Measurements from ENCODE around the gene RCSD1. TPM values are rescaled to one million over a fixed set of nuclear protein-coding genes. Genes with fewer than 3 reads are reported as not detected.

Gene RCSD1
- total RNA-seq, 2 donors from 2014 or later, result 4.7 to 5.6 TPM

GRCh38 chr1:167671727-167672511 is 41.9 kb downstream of the RCSD1 start:
- no peak overlapping the region for H3K4me3 ChIP-seq
- H3K27me3 ChIP-seq, result no peaks in the 10 kb centered on the region
- WGBS, 2 donors, result 52 to 58% methylated on average over 5 of the region's 5 CpGs
- ATAC-seq, result no peak
- H3K36me3 ChIP-seq (replicated peaks in 1 of 2; ENCODE audit: insufficient read depth in 1 of 2, low read depth in 2 of 2), result no peaks in the 10 kb centered on the region
- DNase-seq, result no peak
- no peak overlapping the region for H3K27ac ChIP-seq
- TF ChIP-seq POLR2A (IDR thresholded peaks at IDR 0.05), result no peak
- TF ChIP-seq, protein P1, sequence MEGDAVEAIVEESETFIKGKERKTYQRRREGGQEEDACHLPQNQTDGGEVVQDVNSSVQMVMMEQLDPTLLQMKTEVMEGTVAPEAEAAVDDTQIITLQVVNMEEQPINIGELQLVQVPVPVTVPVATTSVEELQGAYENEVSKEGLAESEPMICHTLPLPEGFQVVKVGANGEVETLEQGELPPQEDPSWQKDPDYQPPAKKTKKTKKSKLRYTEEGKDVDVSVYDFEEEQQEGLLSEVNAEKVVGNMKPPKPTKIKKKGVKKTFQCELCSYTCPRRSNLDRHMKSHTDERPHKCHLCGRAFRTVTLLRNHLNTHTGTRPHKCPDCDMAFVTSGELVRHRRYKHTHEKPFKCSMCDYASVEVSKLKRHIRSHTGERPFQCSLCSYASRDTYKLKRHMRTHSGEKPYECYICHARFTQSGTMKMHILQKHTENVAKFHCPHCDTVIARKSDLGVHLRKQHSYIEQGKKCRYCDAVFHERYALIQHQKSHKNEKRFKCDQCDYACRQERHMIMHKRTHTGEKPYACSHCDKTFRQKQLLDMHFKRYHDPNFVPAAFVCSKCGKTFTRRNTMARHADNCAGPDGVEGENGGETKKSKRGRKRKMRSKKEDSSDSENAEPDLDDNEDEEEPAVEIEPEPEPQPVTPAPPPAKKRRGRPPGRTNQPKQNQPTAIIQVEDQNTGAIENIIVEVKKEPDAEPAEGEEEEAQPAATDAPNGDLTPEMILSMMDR (IDR thresholded peaks at IDR 0.05), result no peak
- no peaks in the 10 kb centered on the region for H3K9me3 ChIP-seq
- intact Hi-C loops (cut with DNase I), result no loop called here
- H3K4me1 ChIP-seq, result no peaks in the 10 kb centered on the region

GRCh38 chr1:167672831-167673230 is 42.8 kb downstream of the RCSD1 start:
- Histone ChIP-seq H3K27ac (no peak overlapping the region), H3K4me1 (no peaks in the 10 kb centered on the region), H3K9me3 (no peaks in the 10 kb centered on the region), H3K4me3 (no peak overlapping the region), H3K36me3 (replicated peaks in 1 of 2; ENCODE audit: insufficient read depth in 1 of 2, low read depth in 2 of 2) (no peaks in the 10 kb centered on the region), H3K27me3 (no peaks in the 10 kb centered on the region)
- TF ChIP-seq, protein P1 (IDR thresholded peaks at IDR 0.05), result no peak
- TF ChIP-seq POLR2A (IDR thresholded peaks at IDR 0.05), result no peak
- DNase-seq (no peak), ATAC-seq (no peak)
- 81 to 82% methylated on average over 4 of the region's 4 CpGs for WGBS, 2 donors
- intact Hi-C loops (cut with DNase I), result no loop called here

GRCh38 chr1:167673265-167673664 is 43.2 kb downstream of the RCSD1 start:
- ATAC-seq (no peak), DNase-seq (no peak)
- Histone ChIP-seq H3K4me1 (no peaks in the 10 kb centered on the region), H3K4me3 (no peak overlapping the region), H3K9me3 (no peaks in the 10 kb centered on the region), H3K36me3 (replicated peaks in 1 of 2; ENCODE audit: insufficient read depth in 1 of 2, low read depth in 2 of 2) (no peaks in the 10 kb centered on the region), H3K27ac (no peak overlapping the region), H3K27me3 (no peaks in the 10 kb centered on the region)
- WGBS, 2 donors, result 84 to 92% methylated on average over 4 of the region's 4 CpGs
- intact Hi-C loops (cut with DNase I), result no loop called here
- TF ChIP-seq POLR2A (IDR thresholded peaks at IDR 0.05), result no peak
- TF ChIP-seq, protein P1 (IDR thresholded peaks at IDR 0.05), result no peak

GRCh38 chr1:167674156-167674555 is 44.1 kb downstream of the RCSD1 start:
- Histone ChIP-seq H3K36me3 (replicated peaks in 1 of 2; ENCODE audit: insufficient read depth in 1 of 2, low read depth in 2 of 2) (no peaks in the 10 kb centered on the region), H3K27ac (no peak overlapping the region), H3K4me3 (no peak overlapping the region), H3K9me3 (no peaks in the 10 kb centered on the region), H3K4me1 (no peaks in the 10 kb centered on the region), H3K27me3 (no peaks in the 10 kb centered on the region)
- 60 to 73% methylated on average over 2 of the region's 2 CpGs for WGBS, 2 donors
- ATAC-seq (no peak), DNase-seq (no peak)
- intact Hi-C loops (cut with DNase I), result no loop called here
- TF ChIP-seq POLR2A (IDR thresholded peaks at IDR 0.05), result no peak
- TF ChIP-seq, protein P1 (IDR thresholded peaks at IDR 0.05), result no peak

- DNase-seq, result no peak
- H3K9me3 ChIP-seq, result no peaks in the 10 kb centered on the region
- H3K27me3 ChIP-seq, result no peaks in the 10 kb centered on the region
- no peak for ATAC-seq
- intact Hi-C loops (cut with DNase I), result no loop called here
- 75 to 86% methylated on average over 5 of the region's 5 CpGs for WGBS, 2 donors
- H3K27ac ChIP-seq, result no peak overlapping the region
- no peak overlapping the region for H3K4me3 ChIP-seq
- no peaks in the 10 kb centered on the region for H3K4me1 ChIP-seq
- TF ChIP-seq POLR2A (IDR thresholded peaks at IDR 0.05), result no peak
- TF ChIP-seq, protein P1 (IDR thresholded peaks at IDR 0.05), result no peak
- H3K36me3 ChIP-seq (replicated peaks in 1 of 2; ENCODE audit: insufficient read depth in 1 of 2, low read depth in 2 of 2), result no peaks in the 10 kb centered on the region
These were observed 45.4 kb downstream of the RCSD1 start for GRCh38 chr1:167675440-167675839.
